Natural killer cell (primary cell): Measurements from ENCODE around the gene CDSN. TPM values are rescaled to one million over a fixed set of nuclear protein-coding genes. Genes with fewer than 3 reads are reported as not detected.
A peak's percentile ranks its signal among the peaks of the same experiment; 100 is the strongest.

Source experiments
- ATAC-seq, 3 donors: fragments of 150-1000 bp in 2 of 3; fragments of 200-7000 bp in 1 of 3; cut with Tn5 transposase; 1 replicate in 1 of 3; 2 replicates in 2 of 3; pipeline ENCODE4 v1.10.0; 2021; ENCODE audit warnings: mild to moderate bottlenecking in 2 of 3, moderate library complexity in 2 of 3
- DNase-seq, 2 donors: peaks; one replicate each; pipeline versions ENCODE4 v3.0.0 to v3.0.0-alpha.2; 2013 to 2021; ENCODE audit warnings: mixed read lengths in 1 of 2
- H3K27ac ChIP-seq: one replicate; pipeline ENCODE4 v1.5.1; 2013; ENCODE audit warnings: mild to moderate bottlenecking, low read length
- H3K27me3 ChIP-seq: one replicate; pipeline ENCODE4 v1.6.1; 2013; ENCODE audit warnings: low read length; ENCODE audit not compliant: control insufficient read depth, insufficient read depth
- H3K36me3 ChIP-seq: one replicate; pipeline ENCODE4 v1.6.1; 2013; ENCODE audit warnings: low read length; ENCODE audit not compliant: control insufficient read depth, insufficient read depth
- H3K4me1 ChIP-seq: one replicate; pipeline ENCODE4 v1.6.1; 2013; ENCODE audit warnings: low read length; ENCODE audit not compliant: control insufficient read depth, insufficient read depth
- H3K4me3 ChIP-seq: one replicate; pipeline ENCODE4 v1.5.1; 2013; ENCODE audit warnings: low read length
- H3K9me3 ChIP-seq: one replicate; pipeline ENCODE4 v1.6.1; 2013; ENCODE audit warnings: low read length; ENCODE audit not compliant: control insufficient read depth, insufficient read depth
- H3K27ac Mint-ChIP-seq, 2 donors: one replicate each; pipeline ENCODE4 v1.8.0; 2022; ENCODE audit warnings: mild to moderate bottlenecking in 2 of 2, mixed read lengths in 2 of 2, moderate library complexity in 1 of 2
- H3K27me3 Mint-ChIP-seq, 2 donors: one replicate each; pipeline ENCODE4 v1.8.0; 2022; ENCODE audit warnings: low read depth in 2 of 2, mixed read lengths in 2 of 2
- H3K36me3 Mint-ChIP-seq: one replicate; pipeline ENCODE4 v1.8.0; 2022; ENCODE audit warnings: mixed read lengths
- H3K4me1 Mint-ChIP-seq, 2 donors: one replicate each; pipeline ENCODE4 v1.8.0; 2022; ENCODE audit warnings: mixed read lengths in 2 of 2
- H3K4me3 Mint-ChIP-seq: one replicate; pipeline ENCODE4 v1.8.0; 2022; ENCODE audit warnings: mild to moderate bottlenecking, moderate library complexity, mixed read lengths
- H3K9me3 Mint-ChIP-seq, 2 donors: one replicate each; pipeline ENCODE4 v1.8.0; 2022; ENCODE audit warnings: mixed read lengths in 2 of 2
- WGBS: methylation state at CpG from one replicate; pipeline ENCODE4 v1.1.7; 2013; ENCODE audit warnings: missing lambda C conversion rate; ENCODE audit not compliant: insufficient coverage; 5-methylcytosine and 5-hydroxymethylcytosine counted together
- intact Hi-C: fragments of 100-400 bp; cut with micrococcal nuclease; formaldehyde crosslinking; loops from one replicate; pipeline ENCODE4 v1.14.2; 2022
- total RNA-seq, 4 donors: library from RNA; stranded (reverse); fragments of 120-200 nt in 1 of 4; gene quantifications; one replicate each; pipeline versions ENCODE4 v1.2.3 to v1.2.4, GENCODE V29; 2013 to 2022
- TF ChIP-seq, protein P1 (sequence below): fragments of 200-600 bp; IDR thresholded peaks from one replicate; pipeline ENCODE4 v1.8.0; 2022; ENCODE audit warnings: antibody characterized with exemption

The CDSN gene
- total RNA-seq, 3 donors from 2014 or later (not counting 1 experiment from before 2014, with no cell fraction given), result not detected

GRCh38 chr6:31081872-31082271 is 38.4 kb downstream of the CDSN start:
- WGBS, result 93% methylated on average over 6 of the region's 6 CpGs

GRCh38 chr6:31079656-31080261 is 40.5 kb downstream of the CDSN start:
- WGBS, result 24% methylated on average over 22 of the region's 22 CpGs

More at GRCh38 chr6:31081872-31082271, 38.4 kb downstream of the CDSN start:
- TF ChIP-seq, protein P1, sequence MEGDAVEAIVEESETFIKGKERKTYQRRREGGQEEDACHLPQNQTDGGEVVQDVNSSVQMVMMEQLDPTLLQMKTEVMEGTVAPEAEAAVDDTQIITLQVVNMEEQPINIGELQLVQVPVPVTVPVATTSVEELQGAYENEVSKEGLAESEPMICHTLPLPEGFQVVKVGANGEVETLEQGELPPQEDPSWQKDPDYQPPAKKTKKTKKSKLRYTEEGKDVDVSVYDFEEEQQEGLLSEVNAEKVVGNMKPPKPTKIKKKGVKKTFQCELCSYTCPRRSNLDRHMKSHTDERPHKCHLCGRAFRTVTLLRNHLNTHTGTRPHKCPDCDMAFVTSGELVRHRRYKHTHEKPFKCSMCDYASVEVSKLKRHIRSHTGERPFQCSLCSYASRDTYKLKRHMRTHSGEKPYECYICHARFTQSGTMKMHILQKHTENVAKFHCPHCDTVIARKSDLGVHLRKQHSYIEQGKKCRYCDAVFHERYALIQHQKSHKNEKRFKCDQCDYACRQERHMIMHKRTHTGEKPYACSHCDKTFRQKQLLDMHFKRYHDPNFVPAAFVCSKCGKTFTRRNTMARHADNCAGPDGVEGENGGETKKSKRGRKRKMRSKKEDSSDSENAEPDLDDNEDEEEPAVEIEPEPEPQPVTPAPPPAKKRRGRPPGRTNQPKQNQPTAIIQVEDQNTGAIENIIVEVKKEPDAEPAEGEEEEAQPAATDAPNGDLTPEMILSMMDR, result no peak
- peaks cover 2% of the 10 kb centered on the region for H3K27me3 ChIP-seq
- H3K4me1 ChIP-seq, result peaks cover 8% of the 10 kb centered on the region
- Mint-ChIP-seq H3K27me3 (peaks cover 4 to 10% of the 10 kb centered on the region in 2 donors), H3K36me3 (no peaks in the 10 kb centered on the region), H3K4me3 (no peak overlapping the region), H3K4me1 (peaks cover 0 to 9% of the 10 kb centered on the region in 2 donors), H3K9me3 (no peaks in the 10 kb centered on the region), H3K27ac (no peak overlapping the region)
- intact Hi-C loops, result loop anchor here (10.0 kb wide), 1 partner anchor 167 kb away; the partner anchor contains the start of gene VARS2
- no peaks in the 10 kb centered on the region for H3K9me3 ChIP-seq
- no peak overlapping the region for H3K4me3 ChIP-seq
- DNase-seq (no peak), ATAC-seq (no peak)
- H3K27ac ChIP-seq, result no peak overlapping the region
- no peaks in the 10 kb centered on the region for H3K36me3 ChIP-seq

GRCh38 chr6:31076611-31077010 is 43.6 kb downstream of the CDSN start:
- WGBS, result 98% methylated on average over 4 of the region's 4 CpGs
- H3K9me3 ChIP-seq, result no peaks in the 10 kb centered on the region
- no peaks in the 10 kb centered on the region for H3K36me3 ChIP-seq
- no peak overlapping the region for H3K4me3 ChIP-seq
- no peaks in the 10 kb centered on the region for H3K27me3 ChIP-seq
- ATAC-seq (no peak), DNase-seq (no peak)
- Mint-ChIP-seq H3K4me3 (no peak overlapping the region), H3K9me3 (no peaks in the 10 kb centered on the region), H3K36me3 (no peaks in the 10 kb centered on the region), H3K27me3 (peaks cover 3 to 8% of the 10 kb centered on the region in 2 donors), H3K27ac (no peak overlapping the region), H3K4me1 (peaks cover 0 to 9% of the 10 kb centered on the region in 2 donors)
- TF ChIP-seq, protein P1, result no peak
- peaks cover 8% of the 10 kb centered on the region for H3K4me1 ChIP-seq
- no peak overlapping the region for H3K27ac ChIP-seq
- intact Hi-C loops, result no loop called here

More at GRCh38 chr6:31079656-31080261, 40.5 kb downstream of the CDSN start:
- no peak overlapping the region for H3K27ac Mint-ChIP-seq
- DNase-seq (peak; percentile 39 to 83), ATAC-seq (peak; percentile 83 to 88 (median 86))
- H3K36me3 Mint-ChIP-seq, result no peaks in the 10 kb centered on the region
- peaks cover 3 to 8% of the 10 kb centered on the region in 2 donors for H3K27me3 Mint-ChIP-seq
- no peak overlapping the region for H3K4me3 ChIP-seq
- intact Hi-C loops, result loop anchor here (2.0 to 10.0 kb wide), 2 partner anchors 165 to 251 kb away; partner anchors contain the start of gene VARS2
- peaks cover 0 to 9% of the 10 kb centered on the region in 2 donors for H3K4me1 Mint-ChIP-seq
- H3K27me3 ChIP-seq, result no peaks in the 10 kb centered on the region
- H3K9me3 Mint-ChIP-seq, result no peaks in the 10 kb centered on the region
- no peaks in the 10 kb centered on the region for H3K9me3 ChIP-seq
- TF ChIP-seq, protein P1, result peak; percentile 82
- H3K4me1 ChIP-seq, result peaks cover 8% of the 10 kb centered on the region
- H3K27ac ChIP-seq, result no peak overlapping the region
- H3K4me3 Mint-ChIP-seq, result peak overlapping the region; percentile 37
- no peaks in the 10 kb centered on the region for H3K36me3 ChIP-seq
